GM12872 (cell line): ENCODE data around the gene PAX7.

Source experiments
- CTCF ChIP-seq: IDR thresholded peaks from 3 replicates; pipeline ENCODE4 v1.5.1; 2011; ENCODE audit warnings: low read depth, mild to moderate bottlenecking, low read length, moderate library complexity; ENCODE audit not compliant: insufficient read depth

Gene PAX7

GRCh38 chr1:18750600-18750999 is 120.0 kb downstream of the PAX7 start:
- no peak for TF ChIP-seq CTCF

GRCh38 chr1:18751425-18751824 is 120.8 kb downstream of the PAX7 start:
- no peak for TF ChIP-seq CTCF

GRCh38 chr1:18752409-18752808 is 121.8 kb downstream of the PAX7 start:
- TF ChIP-seq CTCF, result no peak

- TF ChIP-seq CTCF, result no peak
These were observed 129.5 kb downstream of the PAX7 start for GRCh38 chr1:18760156-18760555.

GRCh38 chr1:18761948-18762840 is 131.5 kb downstream of the PAX7 start:
- TF ChIP-seq CTCF, result no peak

GRCh38 chr1:18764362-18764761 is 133.7 kb downstream of the PAX7 start:
- TF ChIP-seq CTCF, result no peak

GRCh38 chr1:18765725-18766124 is 135.1 kb downstream of the PAX7 start:
- no peak for TF ChIP-seq CTCF
